Stimulated activated CD8-positive, alpha-beta memory T cell treated with anti-CD3 and anti-CD28 coated beads, Interleukin-2, amount 100 ng/mL, for 48 hours (primary cell): Measurements from ENCODE around the gene PFKP.
"Not testable (repeated sequence)": the region's sequence is repeated elsewhere in the genome, so short reads cannot be mapped to it uniquely, and the experiment has no call there.

Source experiments
- DNase-seq, 2 donors: peaks; one replicate each; pipeline ENCODE4 v3.0.0-alpha.2; 2020; ENCODE audit warnings: low read depth in 2 of 2

Gene PFKP

GRCh38 chr10:3098689-3099088 is 31.3 kb downstream of the PFKP start:
- DNase-seq = no peak

- no peak for DNase-seq
Measured at GRCh38 chr10:3099291-3100092, 32.1 kb downstream of the PFKP start.

GRCh38 chr10:3100093-3100792 is 32.9 kb downstream of the PFKP start:
- DNase-seq = no peak

GRCh38 chr10:3100856-3101640 is 33.7 kb downstream of the PFKP start:
- DNase-seq = no peak

GRCh38 chr10:3102720-3103427 is 35.5 kb downstream of the PFKP start:
- DNase-seq = no peak

- DNase-seq = no peak
Measured at GRCh38 chr10:3103646-3104045, 36.3 kb downstream of the PFKP start.

GRCh38 chr10:3104251-3104918 is 37.0 kb downstream of the PFKP start:
- DNase-seq = no peak

GRCh38 chr10:3105166-3105565 is 37.8 kb downstream of the PFKP start:
- DNase-seq = no peak

GRCh38 chr10:3105905-3106304 is 38.6 kb downstream of the PFKP start:
- no peak for DNase-seq

GRCh38 chr10:3106328-3106727 is 39.0 kb downstream of the PFKP start:
- DNase-seq = not testable (repeated sequence)

- no peak for DNase-seq
Measured at GRCh38 chr10:3106928-3107425, 39.6 kb downstream of the PFKP start.

- DNase-seq = no peak
Measured at GRCh38 chr10:3107426-3107961, 40.1 kb downstream of the PFKP start.

- no peak for DNase-seq
Measured at GRCh38 chr10:3108033-3108432, 40.7 kb downstream of the PFKP start.

- DNase-seq = no peak
Measured at GRCh38 chr10:3108575-3109105, 41.3 kb downstream of the PFKP start.

- no peak for DNase-seq
Measured at GRCh38 chr10:3109196-3109595, 41.8 kb downstream of the PFKP start.

- DNase-seq = no peak
Measured at GRCh38 chr10:3109633-3110032, 42.3 kb downstream of the PFKP start.

- no peak for DNase-seq
Measured at GRCh38 chr10:3110782-3111620, 43.7 kb downstream of the PFKP start.

GRCh38 chr10:3111621-3112163 is 44.3 kb downstream of the PFKP start:
- no peak for DNase-seq

GRCh38 chr10:3113343-3113720 is 46.0 kb downstream of the PFKP start:
- DNase-seq = no peak
